ENCODE measurements around the gene WASL.

WASL gene

DNA sequence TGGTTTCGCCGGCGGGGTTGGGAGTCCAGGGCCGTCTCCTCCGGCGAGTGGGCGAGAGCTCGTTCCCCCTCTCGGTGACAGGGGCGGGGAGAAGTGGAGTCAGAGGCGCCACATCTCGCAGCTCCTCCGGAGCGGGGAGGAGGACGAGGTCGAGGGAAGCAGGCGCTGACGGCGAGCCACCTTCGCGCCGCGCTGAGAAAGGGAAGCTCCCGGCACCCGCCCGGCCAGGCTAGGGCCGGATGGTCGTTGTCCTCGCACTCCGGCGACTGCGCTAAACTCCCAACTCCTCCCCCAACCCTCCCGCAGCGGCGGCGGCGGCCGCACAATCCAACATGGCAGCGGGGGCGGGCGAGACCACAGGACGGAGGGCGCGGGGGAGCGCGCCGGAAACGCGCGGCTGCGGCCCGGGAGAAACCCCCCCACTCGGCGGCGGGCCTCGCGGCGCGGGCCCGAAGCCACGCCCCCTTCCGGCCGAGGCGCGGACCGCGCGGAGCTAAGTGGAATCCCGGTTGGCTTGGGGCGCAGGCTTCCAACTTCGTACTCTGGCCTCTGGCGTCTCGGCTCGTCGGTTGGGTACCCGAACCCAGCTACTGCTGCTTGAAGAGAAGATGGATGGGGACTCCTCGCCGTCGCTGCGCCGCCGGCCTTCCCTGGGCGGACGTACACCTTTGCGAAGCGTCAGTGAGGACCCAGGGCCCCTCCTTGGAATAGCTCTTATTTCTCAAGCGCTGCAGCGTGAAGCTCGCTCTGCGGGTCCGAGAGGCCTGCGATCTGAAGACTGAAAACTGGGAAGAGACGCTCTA lies at the start of gene WASL:
Gene WASL (minus strand): TSS at position 270 of the 803 bp plus-strand sequence. CDS start 269 bp downstream, at position 1.
- TF ChIP-seq CTCF (IDR thresholded peaks at IDR 0.05), result no peak; the same call in 1 of the 2 replicates

DNA sequence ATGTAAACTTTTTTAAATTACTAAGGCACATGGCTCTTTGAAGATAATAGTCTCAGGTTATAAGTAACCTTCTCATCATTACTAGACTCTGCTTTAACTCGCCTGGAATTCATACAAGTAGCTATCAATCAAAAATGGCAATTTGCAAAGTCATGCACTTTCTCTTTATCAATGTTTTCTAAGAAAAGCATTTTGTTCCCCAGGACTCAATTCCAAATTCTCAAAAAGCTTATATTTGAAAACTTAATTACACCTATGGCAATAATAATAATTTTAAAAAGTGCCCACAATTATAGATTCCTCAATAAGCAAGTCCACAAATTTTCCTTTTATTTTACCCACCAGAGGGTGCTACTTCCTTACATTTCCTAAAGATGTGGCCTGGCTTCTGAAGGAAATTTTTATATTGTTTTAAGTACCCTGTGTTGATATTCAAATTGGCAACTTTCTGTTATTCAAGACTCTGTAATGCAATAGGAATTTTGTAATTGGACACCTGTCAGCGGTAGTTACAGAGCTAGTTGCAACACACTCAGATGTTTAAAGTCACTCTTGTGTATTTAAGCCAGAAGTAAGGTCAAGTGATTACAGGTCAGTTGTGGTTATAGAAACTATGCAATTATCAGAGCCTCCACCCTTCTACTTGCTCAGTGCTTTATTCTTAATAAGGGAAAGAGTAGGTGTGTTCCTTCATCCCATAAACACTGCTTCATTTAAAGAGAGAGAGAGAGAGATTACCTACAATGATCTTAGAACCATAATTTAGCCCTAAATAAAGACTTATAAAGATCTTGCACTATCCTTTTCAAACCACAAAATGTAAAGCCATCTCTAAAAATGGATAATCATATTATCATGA lies 49.1 kb upstream of the WASL start:
- peak; percentile 61 for TF ChIP-seq CTCF (IDR thresholded peaks at IDR 0.05)

GRCh38 chr7:123796568-123796967 lies 47.8 kb upstream of the WASL start:
- TF ChIP-seq CTCF (IDR thresholded peaks at IDR 0.05), result no peak

DNA sequence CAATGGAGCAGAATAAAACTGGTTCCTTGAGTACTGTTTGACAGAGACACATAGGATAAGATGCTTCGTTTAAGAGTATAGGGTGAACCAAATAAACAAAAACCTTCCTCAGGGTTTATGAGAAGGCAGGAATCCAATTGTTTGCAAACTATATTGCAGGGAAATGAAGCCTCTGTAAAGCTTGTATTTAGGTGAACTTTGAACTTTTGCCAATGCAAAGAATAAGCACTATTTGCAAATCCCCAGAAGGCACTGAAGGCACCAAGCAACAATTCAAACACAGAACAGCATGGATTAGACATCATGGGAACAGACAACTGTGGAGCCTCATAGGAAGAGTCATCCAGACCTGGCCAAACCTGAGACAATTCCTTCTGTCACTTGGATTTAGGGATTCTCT lies 47.1 kb upstream of the WASL start:
- no peak for TF ChIP-seq CTCF (IDR thresholded peaks at IDR 0.05)

GRCh38 chr7:123792547-123792946 lies 43.7 kb upstream of the WASL start:
- no peak for TF ChIP-seq CTCF (IDR thresholded peaks at IDR 0.05)

DNA sequence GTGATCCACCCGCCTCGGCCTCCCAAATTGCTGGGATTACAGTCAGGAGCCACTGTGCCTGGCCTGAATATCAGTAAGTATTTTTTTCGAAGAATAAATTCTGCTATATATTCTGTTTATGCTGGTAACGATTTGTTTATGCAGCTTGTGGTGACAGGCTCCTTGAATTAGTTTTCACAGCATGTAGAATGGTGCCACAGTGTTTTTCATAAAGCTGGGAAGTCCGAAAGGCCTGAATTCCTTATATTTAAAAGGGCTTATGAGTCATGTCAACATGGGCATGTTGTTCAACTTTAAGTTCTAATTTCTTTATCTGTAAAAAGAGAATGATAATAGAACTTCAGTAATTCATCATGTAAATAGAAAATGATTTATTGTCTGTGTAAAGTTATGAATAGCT lies 42.2 kb upstream of the WASL start:
- no peak for TF ChIP-seq CTCF (IDR thresholded peaks at IDR 0.05)

DNA sequence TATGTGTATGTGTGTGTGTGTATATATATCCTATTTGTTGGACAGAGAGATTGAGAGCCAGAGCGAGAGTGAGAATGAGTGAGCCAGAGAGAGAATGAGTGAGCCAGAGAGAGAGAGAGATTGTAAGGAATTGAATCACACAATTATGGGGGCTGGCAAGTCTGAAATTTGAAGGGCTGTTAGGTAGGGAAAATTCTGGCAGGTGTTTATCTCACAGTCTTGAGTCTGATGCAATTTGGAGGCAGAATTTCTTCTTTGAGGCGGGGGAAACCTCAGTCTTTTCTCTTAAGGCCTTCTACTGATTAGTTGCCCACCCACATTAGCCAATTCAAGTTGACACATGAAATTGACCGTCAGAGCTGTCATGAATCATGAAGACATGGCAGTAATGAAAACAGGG lies 41.0 kb upstream of the WASL start:
- TF ChIP-seq CTCF (IDR thresholded peaks at IDR 0.05), result no peak

Data from LNCAP (cell line).